ENCODE results near the gene STOML2. TPM values are rescaled to one million over a fixed set of nuclear protein-coding genes. Genes with fewer than 3 reads are reported as not detected.

The STOML2 gene
- total RNA-seq, 1 donor from 2014 or later = 261 TPM

DNA sequence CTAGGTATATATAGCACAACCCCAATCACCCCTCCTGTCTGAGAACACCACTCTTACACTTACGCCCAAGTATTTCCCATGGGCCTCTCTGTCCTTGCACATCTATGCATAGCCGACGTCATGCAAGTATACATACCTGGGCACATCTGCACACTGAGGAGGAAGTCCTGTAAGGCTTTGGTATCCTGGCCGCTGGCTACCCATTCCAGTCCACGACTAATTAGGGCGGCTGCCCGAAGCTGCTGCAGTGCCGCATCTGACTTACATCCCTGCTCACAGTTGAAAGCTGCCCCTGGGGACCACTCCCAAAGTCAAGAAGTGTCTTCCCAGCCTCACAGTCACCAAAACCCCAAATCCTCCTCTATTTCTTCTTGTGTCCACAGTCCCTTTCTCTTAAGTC is 28.1 kb downstream of the STOML2 start:
- Mint-ChIP-seq H3K36me3 (ENCODE audit: low read depth) (peaks cover 46% of the 10 kb centered on the region), H3K27me3 (ENCODE audit: insufficient read depth) (no peaks in the 10 kb centered on the region), H3K9me3 (no peaks in the 10 kb centered on the region), H3K4me3 (no peak overlapping the region), H3K4me1 (ENCODE audit: low read depth) (peaks cover 52% of the 10 kb centered on the region), H3K27ac (peak overlapping the region; percentile 33)
- no peak for DNase-seq (ENCODE audit: low spot score)
- intact Hi-C loops (cut with micrococcal nuclease) = loop anchor here (5.0 to 10.0 kb wide), 5 partner anchors 410 to 1602 kb away; partner anchors contain the start of genes CCL27, DNAI1, FAM219A and NOL6

DNA sequence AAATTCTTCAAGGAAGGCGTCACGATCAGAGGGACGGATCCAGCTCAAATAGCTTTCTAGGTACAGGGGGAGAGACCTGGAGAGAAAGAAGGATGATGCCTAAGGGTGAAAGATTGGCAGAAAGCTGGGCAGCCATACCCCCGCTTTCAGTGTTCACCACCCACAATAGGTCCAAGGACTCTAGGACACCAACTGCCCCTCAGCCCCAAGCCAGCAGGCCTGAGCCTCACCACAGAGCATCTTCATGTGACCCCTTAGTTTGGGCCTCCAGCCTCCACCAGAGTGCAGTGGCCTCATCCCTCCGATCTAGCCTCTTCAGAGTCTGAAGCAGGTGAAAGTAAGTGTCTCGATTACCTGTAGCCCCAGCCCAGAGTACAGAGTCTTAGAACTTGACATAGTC is 28.8 kb downstream of the STOML2 start:
- Mint-ChIP-seq H3K36me3 (ENCODE audit: low read depth) (peaks cover 46% of the 10 kb centered on the region), H3K4me3 (no peak overlapping the region), H3K27me3 (ENCODE audit: insufficient read depth) (no peaks in the 10 kb centered on the region), H3K4me1 (ENCODE audit: low read depth) (peaks cover 56% of the 10 kb centered on the region), H3K27ac (no peak overlapping the region), H3K9me3 (no peaks in the 10 kb centered on the region)
- intact Hi-C loops (cut with micrococcal nuclease) = loop anchor here (5.0 to 10.0 kb wide), 4 partner anchors 409 to 619 kb away; partner anchors contain the start of genes CCL27, DNAI1, FAM219A and SIGMAR1
- no peak for DNase-seq (ENCODE audit: low spot score)

- Mint-ChIP-seq H3K4me3 (peak overlapping the region; percentile 95), H3K36me3 (ENCODE audit: low read depth) (peaks cover 53% of the 10 kb centered on the region), H3K27ac (peak overlapping the region; percentile 92), H3K4me1 (ENCODE audit: low read depth) (peaks cover 56% of the 10 kb centered on the region), H3K9me3 (no peaks in the 10 kb centered on the region), H3K27me3 (ENCODE audit: insufficient read depth) (no peaks in the 10 kb centered on the region)
- no peak for DNase-seq (ENCODE audit: low spot score)
- intact Hi-C loops (cut with micrococcal nuclease) = loop anchor here (5.0 to 10.0 kb wide), 4 partner anchors 408 to 618 kb away; partner anchors contain the start of genes CCL27, DNAI1, FAM219A and SIGMAR1
Observed at GRCh38 chr9:35073279-35073612, 29.7 kb downstream of the STOML2 start.

DNA sequence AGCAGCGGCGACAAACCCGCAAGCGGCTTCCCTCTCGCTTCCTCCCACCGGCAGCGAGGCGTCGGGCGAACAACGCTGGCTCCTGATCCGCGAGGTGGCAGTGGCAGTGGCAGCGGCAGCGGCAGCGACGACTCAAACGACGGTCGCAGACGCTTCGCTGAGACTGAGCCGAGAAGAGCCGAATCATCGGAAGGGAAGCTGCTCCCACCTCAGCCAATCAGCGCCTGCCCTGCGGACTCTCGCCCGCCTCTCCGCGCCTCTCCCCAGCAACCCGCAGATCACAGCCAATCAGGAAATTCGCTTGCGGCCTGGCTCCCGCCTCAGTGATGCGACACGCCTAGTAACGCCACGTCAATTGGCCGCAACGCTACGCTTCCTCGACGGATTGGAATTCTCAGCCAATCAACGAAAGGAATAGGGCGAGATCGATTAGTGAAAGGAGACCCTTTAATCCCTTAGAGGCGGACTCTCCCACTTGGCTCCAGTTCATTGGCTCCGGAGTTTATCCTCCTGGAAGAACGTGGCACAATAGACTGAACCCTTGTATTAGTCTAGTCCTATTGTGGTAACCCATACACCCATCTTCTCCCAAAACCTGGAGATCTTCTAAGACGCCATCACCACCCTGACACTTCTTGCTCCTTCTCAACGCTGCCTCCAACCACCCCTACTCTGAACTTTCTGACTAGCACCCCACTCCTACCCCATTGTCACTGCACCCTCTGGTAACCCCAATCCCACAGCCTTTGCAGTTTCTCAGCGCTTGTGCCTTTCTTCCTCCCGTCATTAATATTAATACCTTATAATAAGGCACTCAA is 30.3 kb downstream of the STOML2 start, which contains the start of gene VCP:
VCP (minus strand) TSS at position 165 of the 818 bp plus-strand sequence. CDS start 272 bp downstream, outside the sequence.
- intact Hi-C loops (cut with micrococcal nuclease) = loop anchor here (1.0 to 10.0 kb wide), 11 partner anchors 8 to 743 kb away; partner anchors contain the start of genes CCL27, CREB3, DNAI1 and DNAJB5
- H3K36me3 Mint-ChIP-seq (ENCODE audit: low read depth) = peaks cover 58% of the 10 kb centered on the region
- DNase-seq (ENCODE audit: low spot score) = peak; percentile 97
- H3K27ac Mint-ChIP-seq = peak within 1 kb of the TSS; percentile 92
- H3K4me3 Mint-ChIP-seq = peak within 1 kb of the TSS; percentile 95
- H3K27me3 Mint-ChIP-seq (ENCODE audit: insufficient read depth) = no peaks in the 10 kb centered on the region
- peaks cover 56% of the 10 kb centered on the region for H3K4me1 Mint-ChIP-seq (ENCODE audit: low read depth)
- H3K9me3 Mint-ChIP-seq = no peaks in the 10 kb centered on the region

DNA sequence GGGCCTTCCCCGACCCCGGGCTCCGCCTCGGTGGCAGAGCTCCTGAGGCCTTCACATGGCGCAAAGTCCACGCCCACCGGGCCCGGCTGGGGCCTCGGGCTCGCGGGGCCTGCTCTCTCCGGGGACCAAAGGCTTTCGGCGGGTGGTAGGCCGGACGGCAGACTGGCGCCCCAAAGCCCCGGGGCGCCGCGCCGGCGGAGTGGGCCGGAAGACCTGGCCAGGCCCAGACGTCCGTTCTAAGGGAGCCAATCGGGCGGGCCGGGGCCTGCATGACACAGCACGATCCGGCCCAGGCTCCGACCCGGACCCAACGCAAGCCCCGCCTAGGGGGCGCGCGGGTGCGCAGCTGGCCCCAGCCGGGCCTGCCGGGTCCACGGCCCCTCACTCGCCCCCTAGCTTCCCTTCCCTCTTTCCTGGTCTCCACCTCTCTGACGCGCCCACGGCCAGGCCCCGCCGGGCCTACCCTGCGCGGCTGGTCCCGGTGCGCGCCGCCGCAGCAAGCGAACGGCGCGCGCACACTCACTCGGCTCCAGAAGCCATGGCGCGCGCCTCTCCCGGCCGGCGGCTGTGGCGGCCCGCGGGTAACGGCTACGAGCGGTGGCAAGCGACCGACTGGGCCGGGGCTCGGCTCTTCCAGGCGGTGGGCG is 31.0 kb downstream of the STOML2 start:
- H3K27me3 Mint-ChIP-seq (ENCODE audit: insufficient read depth) = no peaks in the 10 kb centered on the region
- peak overlapping the region; percentile 92 for H3K27ac Mint-ChIP-seq
- no peaks in the 10 kb centered on the region for H3K9me3 Mint-ChIP-seq
- H3K4me1 Mint-ChIP-seq (ENCODE audit: low read depth) = peaks cover 55% of the 10 kb centered on the region
- peak overlapping the region; percentile 95 for H3K4me3 Mint-ChIP-seq
- peaks cover 59% of the 10 kb centered on the region for H3K36me3 Mint-ChIP-seq (ENCODE audit: low read depth)
- DNase-seq (ENCODE audit: low spot score) = peak; percentile 72
- intact Hi-C loops (cut with micrococcal nuclease) = loop anchor here (1.0 to 10.0 kb wide), 13 partner anchors 8 to 743 kb away; partner anchors contain the start of genes CCL27, CREB3, DNAI1 and DNAJB5

- H3K9me3 Mint-ChIP-seq = no peaks in the 10 kb centered on the region
- peak overlapping the region; percentile 95 for H3K4me3 Mint-ChIP-seq
- DNase-seq (ENCODE audit: low spot score) = no peak
- H3K4me1 Mint-ChIP-seq (ENCODE audit: low read depth) = peaks cover 52% of the 10 kb centered on the region
- H3K36me3 Mint-ChIP-seq (ENCODE audit: low read depth) = peaks cover 62% of the 10 kb centered on the region
- H3K27ac Mint-ChIP-seq = peak overlapping the region; percentile 84
- intact Hi-C loops (cut with micrococcal nuclease) = loop anchor here (2.0 to 10.0 kb wide), 6 partner anchors 14 to 616 kb away; partner anchors contain the start of genes CCL27, DNAI1, FAM219A and SIGMAR1
- no peaks in the 10 kb centered on the region for H3K27me3 Mint-ChIP-seq (ENCODE audit: insufficient read depth)
Observed at GRCh38 chr9:35070823-35071813, 31.8 kb downstream of the STOML2 start.

GRCh38 chr9:35069020-35069419 is 33.9 kb downstream of the STOML2 start:
- Mint-ChIP-seq H3K4me1 (ENCODE audit: low read depth) (peaks cover 52% of the 10 kb centered on the region), H3K9me3 (no peaks in the 10 kb centered on the region), H3K27ac (no peak overlapping the region), H3K36me3 (ENCODE audit: low read depth) (peaks cover 62% of the 10 kb centered on the region), H3K27me3 (ENCODE audit: insufficient read depth) (no peaks in the 10 kb centered on the region), H3K4me3 (peak overlapping the region; percentile 95)
- DNase-seq (ENCODE audit: low spot score) = no peak
- intact Hi-C loops (cut with micrococcal nuclease) = no loop called here

DNA sequence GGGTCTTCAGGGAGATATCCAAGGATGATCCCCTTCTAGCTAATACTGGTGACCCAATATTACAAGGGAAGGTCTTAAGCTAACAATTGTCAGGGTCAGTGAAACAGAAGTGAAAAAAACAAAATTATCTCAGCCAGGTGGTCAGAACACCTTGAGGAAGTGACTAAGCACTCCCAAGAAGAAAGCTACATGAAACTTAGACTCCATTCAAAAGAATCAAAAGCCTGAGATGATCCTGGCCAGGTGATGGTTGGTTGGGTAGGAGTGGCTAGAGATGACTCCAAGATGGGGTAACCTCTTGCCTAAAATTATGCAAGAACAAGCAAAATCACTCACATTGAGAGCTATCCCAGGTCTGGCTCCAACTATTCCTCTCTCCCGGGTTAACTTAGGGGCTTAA is 35.9 kb downstream of the STOML2 start:
- intact Hi-C loops (cut with micrococcal nuclease) = no loop called here
- Mint-ChIP-seq H3K9me3 (no peaks in the 10 kb centered on the region), H3K36me3 (ENCODE audit: low read depth) (peaks cover 75% of the 10 kb centered on the region), H3K4me1 (ENCODE audit: low read depth) (peaks cover 40% of the 10 kb centered on the region), H3K4me3 (no peak overlapping the region), H3K27ac (peak overlapping the region; percentile 53), H3K27me3 (ENCODE audit: insufficient read depth) (no peaks in the 10 kb centered on the region)
- no peak for DNase-seq (ENCODE audit: low spot score)

GRCh38 chr9:35060548-35061207 is 42.3 kb downstream of the STOML2 start:
- Mint-ChIP-seq H3K9me3 (no peaks in the 10 kb centered on the region), H3K27ac (no peak overlapping the region), H3K4me3 (no peak overlapping the region), H3K4me1 (ENCODE audit: low read depth) (peaks cover 8% of the 10 kb centered on the region), H3K36me3 (ENCODE audit: low read depth) (peaks cover 81% of the 10 kb centered on the region), H3K27me3 (ENCODE audit: insufficient read depth) (no peaks in the 10 kb centered on the region)
- intact Hi-C loops (cut with micrococcal nuclease) = no loop called here
- no peak for DNase-seq (ENCODE audit: low spot score)

DNA sequence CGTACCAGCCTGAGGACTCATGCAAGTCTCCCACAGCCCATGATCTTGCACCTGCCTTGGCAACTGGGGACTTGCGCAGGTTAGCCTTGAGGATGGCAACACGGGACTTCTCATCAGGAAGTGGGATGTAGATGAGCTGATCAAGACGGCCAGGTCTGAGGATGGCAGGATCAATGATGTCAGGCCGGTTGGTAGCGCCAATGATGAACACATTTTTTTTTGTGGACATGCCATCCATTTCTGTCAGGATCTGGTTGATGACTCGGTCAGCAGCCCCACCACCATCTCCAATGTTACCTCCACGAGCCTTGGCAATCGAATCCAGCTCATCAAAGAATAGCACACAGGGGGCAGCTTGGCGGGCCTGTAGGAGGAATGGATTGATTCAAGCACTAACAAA is 43.5 kb downstream of the STOML2 start:
- H3K4me3 Mint-ChIP-seq = no peak overlapping the region
- intact Hi-C loops (cut with micrococcal nuclease) = no loop called here
- H3K27me3 Mint-ChIP-seq (ENCODE audit: insufficient read depth) = no peaks in the 10 kb centered on the region
- H3K9me3 Mint-ChIP-seq = no peaks in the 10 kb centered on the region
- peaks cover 8% of the 10 kb centered on the region for H3K4me1 Mint-ChIP-seq (ENCODE audit: low read depth)
- no peak for DNase-seq (ENCODE audit: low spot score)
- H3K27ac Mint-ChIP-seq = no peak overlapping the region
- peaks cover 84% of the 10 kb centered on the region for H3K36me3 Mint-ChIP-seq (ENCODE audit: low read depth)

DNA sequence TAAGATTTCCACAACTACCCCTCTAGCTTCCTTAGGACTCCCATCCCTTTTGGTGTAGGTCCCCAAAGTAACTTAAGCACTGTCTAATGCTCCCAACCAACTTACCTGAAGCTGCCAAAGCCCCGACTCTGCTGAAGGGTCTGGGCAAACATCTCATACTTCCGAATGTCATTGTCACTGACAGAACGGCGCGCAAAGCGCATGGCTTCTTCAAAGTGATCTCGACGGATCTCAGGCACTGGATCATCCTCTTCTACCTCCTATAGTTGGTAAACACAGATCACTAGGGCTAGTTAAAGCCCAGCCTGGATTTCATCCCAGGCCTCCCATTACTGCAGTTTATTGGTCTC is 45.7 kb downstream of the STOML2 start:
- H3K27ac Mint-ChIP-seq = no peak overlapping the region
- no peaks in the 10 kb centered on the region for H3K9me3 Mint-ChIP-seq
- H3K27me3 Mint-ChIP-seq (ENCODE audit: insufficient read depth) = no peaks in the 10 kb centered on the region
- no peak overlapping the region for H3K4me3 Mint-ChIP-seq
- no peak for DNase-seq (ENCODE audit: low spot score)
- H3K36me3 Mint-ChIP-seq (ENCODE audit: low read depth) = peaks cover 73% of the 10 kb centered on the region
- intact Hi-C loops (cut with micrococcal nuclease) = loop anchor here (2.0 kb wide), 1 partner anchor 14 kb away; no protein-coding TSS in a partner anchor
- H3K4me1 Mint-ChIP-seq (ENCODE audit: low read depth) = peaks cover 8% of the 10 kb centered on the region

All from activated T-helper 1 cell treated with anti-CD3 and anti-CD28 coated beads, Interleukin-12 subunit alpha, Interleukin-12 subunit beta, Interleukin-2, Interleukin-4 antibody, amounts not matched to agents 30 ng/mL and 10 ng/mL and 1 ng/mL, durations not matched to agents 14 hours and 24 hours and 36 hours (primary cell).